CD8-positive, alpha-beta memory T cell (primary cell): ENCODE measurements around the gene HOXB1. TPM values are rescaled to one million over a fixed set of nuclear protein-coding genes. Genes with fewer than 3 reads are reported as not detected.

ENCODE experiments used
- CTCF ChIA-PET: fragments of 350-600 bp; sonication (Branson Sonifier 250); formaldehyde crosslinking; loops from one replicate; lab custom pipeline; 2021; ENCODE audit warnings: antibody characterized with exemption; lab: Charles Lee
- POLR2A ChIA-PET: fragments of 350-600 bp; sonication (Branson Sonifier 250); formaldehyde crosslinking; loops from one replicate; lab custom pipeline; 2021; ENCODE audit warnings: antibody characterized with exemption; lab: Charles Lee
- DNase-seq, 5 donors: peaks; one replicate each; pipeline versions ENCODE4 v3.0.0 to v3.0.0-alpha.2; 2020 to 2022; ENCODE audit warnings: mixed read lengths in 1 of 5
- H3K27ac ChIP-seq: one replicate; pipeline ENCODE4 v1.7.0; 2013; ENCODE audit warnings: low read depth, mild to moderate bottlenecking, low read length, moderate library complexity
- H3K27me3 ChIP-seq: 2 replicates; pipeline ENCODE4 v1.7.0; 2013; ENCODE audit warnings: low read length, mild to moderate bottlenecking; ENCODE audit not compliant: insufficient read depth, poor library complexity, severe bottlenecking
- H3K36me3 ChIP-seq: 2 replicates; pipeline ENCODE4 v1.7.0; 2013; ENCODE audit warnings: mild to moderate bottlenecking, low read length, moderate library complexity; ENCODE audit not compliant: insufficient read depth
- H3K4me1 ChIP-seq: 2 replicates; pipeline ENCODE4 v1.7.0; 2013; ENCODE audit warnings: mild to moderate bottlenecking, low read length, moderate library complexity; ENCODE audit not compliant: insufficient read depth
- H3K4me3 ChIP-seq: 2 replicates; pipeline ENCODE4 v1.7.0; 2013; ENCODE audit warnings: mild to moderate bottlenecking, low read length
- H3K9me3 ChIP-seq: 2 replicates; pipeline ENCODE4 v1.7.0; 2013; ENCODE audit warnings: mild to moderate bottlenecking, low read length
- H3K27ac Mint-ChIP-seq, 8 donors: one replicate each; pipeline ENCODE4 v1.8.0; 2020 to 2021; ENCODE audit warnings: mixed read lengths in 8 of 8, mild to moderate bottlenecking in 6 of 8, inconsistent platforms in 3 of 8, moderate library complexity in 3 of 8
- H3K27me3 Mint-ChIP-seq, 2 donors: one replicate each; pipeline ENCODE4 v1.8.0; 2020 to 2021; ENCODE audit warnings: mixed read lengths in 2 of 2, mild to moderate bottlenecking in 1 of 2, moderate library complexity in 1 of 2
- H3K36me3 Mint-ChIP-seq, 3 donors: one replicate each; pipeline ENCODE4 v1.8.0; 2020 to 2021; ENCODE audit warnings: mixed read lengths in 3 of 3, inconsistent platforms in 1 of 3, mild to moderate bottlenecking in 1 of 3
- H3K4me1 Mint-ChIP-seq, 3 donors: one replicate each; pipeline ENCODE4 v1.8.0; 2020 to 2021; ENCODE audit warnings: mixed read lengths in 3 of 3, inconsistent platforms in 1 of 3, mild to moderate bottlenecking in 1 of 3
- H3K4me3 Mint-ChIP-seq, 7 donors: one replicate each; pipeline ENCODE4 v1.8.0; 2020 to 2021; ENCODE audit warnings: mixed read lengths in 7 of 7, mild to moderate bottlenecking in 6 of 7, moderate library complexity in 4 of 7, inconsistent platforms in 2 of 7
- H3K9me3 Mint-ChIP-seq, 5 donors: one replicate each; pipeline ENCODE4 v1.8.0; 2020 to 2022; ENCODE audit warnings: mixed read lengths in 5 of 5, mild to moderate bottlenecking in 3 of 5, moderate library complexity in 2 of 5, inconsistent platforms in 1 of 5
- polyA plus RNA-seq: library from polyadenylated mRNA; unstranded; fragments of 300-500 nt; fragmentation: Illumina TruSeq; gene quantifications from one replicate; pipeline ENCODE4 v1.2.3, GENCODE V29; 2021
- total RNA-seq, 2 experiments: library from RNA; stranded (reverse); gene quantifications; one replicate each; pipeline ENCODE4 v1.2.3, GENCODE V29; 2021

HOXB1 gene
- total and polyA plus RNA-seq, 3 experiments from 2014 or later = not detected

DNA sequence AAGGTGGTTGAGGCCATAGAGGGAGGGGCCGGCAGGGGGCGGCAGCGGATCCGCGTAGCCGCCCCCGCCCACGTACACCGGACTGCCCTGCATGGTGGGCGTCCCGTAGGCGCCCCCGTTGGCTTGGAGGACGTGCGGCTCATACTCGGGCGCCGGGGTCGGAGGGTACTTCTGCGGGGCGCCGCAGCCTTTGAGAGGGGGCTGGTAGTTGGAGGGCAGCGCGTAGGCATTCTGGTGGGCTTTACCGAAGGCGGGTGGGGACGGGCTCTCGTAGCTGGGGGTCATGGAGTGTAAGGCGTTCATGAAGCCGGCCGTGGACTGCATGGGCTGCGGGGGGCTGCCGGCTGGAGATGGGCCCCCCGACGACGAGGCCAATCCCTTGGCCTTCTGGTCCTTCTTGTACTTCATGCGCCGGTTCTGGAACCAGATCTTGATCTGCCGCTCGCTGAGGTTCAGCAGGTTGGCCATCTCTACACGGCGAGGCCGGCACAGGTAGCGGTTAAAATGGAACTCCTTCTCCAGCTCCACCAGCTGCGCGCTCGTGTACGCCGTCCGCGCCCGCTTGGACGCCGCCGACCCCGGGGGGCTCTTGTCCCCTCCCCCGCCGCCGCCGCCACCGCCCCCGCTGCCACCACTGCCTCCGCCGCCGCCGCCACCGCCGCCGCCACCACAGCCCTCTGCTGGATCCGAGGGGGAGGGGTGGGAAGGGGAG is 19.8 kb upstream of the HOXB1 start:
- DNase-seq = peak in 1 of 5 donors; percentile 36
- no peaks in the 10 kb centered on the region for H3K9me3 Mint-ChIP-seq

DNA sequence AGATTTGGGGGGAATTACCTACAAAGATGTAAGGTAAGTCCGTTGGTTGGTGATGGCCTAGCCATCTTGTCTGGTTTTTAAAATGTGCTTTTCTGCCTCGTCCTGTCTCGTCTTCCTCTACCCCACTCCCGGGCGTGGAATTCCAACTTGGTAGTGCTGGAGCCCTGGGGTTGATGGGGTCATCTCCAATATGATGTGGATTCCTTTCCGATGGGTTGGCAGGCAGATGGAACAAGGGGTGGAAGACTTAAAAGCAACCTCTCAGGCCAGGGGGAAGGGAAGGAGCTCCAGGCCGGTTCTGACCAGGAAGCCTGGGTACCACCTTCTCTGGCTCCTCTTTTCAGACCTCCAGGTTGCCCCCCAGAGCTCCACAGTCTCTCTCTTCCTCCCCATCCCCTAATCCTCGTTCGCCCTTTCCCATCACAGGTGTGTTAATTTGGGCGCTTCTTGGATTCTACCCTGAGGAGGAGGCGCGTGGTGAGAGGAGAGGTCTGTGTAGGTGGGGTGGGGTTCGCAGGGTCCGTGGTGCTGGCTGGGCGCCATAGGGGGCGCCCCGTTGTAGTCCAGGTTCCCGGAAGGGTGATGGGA is 19.2 kb upstream of the HOXB1 start:
- ChIA-PET POLR2A (no interaction called here), CTCF (no interaction called here)
- Histone ChIP-seq H3K36me3 (no peaks in the 10 kb centered on the region), H3K4me1 (peaks cover 30% of the 10 kb centered on the region), H3K9me3 (no peaks in the 10 kb centered on the region), H3K4me3 (no peak overlapping the region), H3K27me3 (no peaks in the 10 kb centered on the region), H3K27ac (no peak overlapping the region)
- peak in 1 of 5 donors; percentile 39 for DNase-seq
- H3K4me3 Mint-ChIP-seq = no peak overlapping the region
- peaks cover 0 to 8% (median 5%) of the 10 kb centered on the region in 3 donors for H3K36me3 Mint-ChIP-seq
- peaks cover 0 to 2% of the 10 kb centered on the region in 2 donors for H3K27me3 Mint-ChIP-seq
- no peak overlapping the region for H3K27ac Mint-ChIP-seq
- H3K4me1 Mint-ChIP-seq = peaks cover 12 to 36% (median 13%) of the 10 kb centered on the region in 3 donors
- H3K9me3 Mint-ChIP-seq = no peaks in the 10 kb centered on the region

More for the DNA sequence above, 19.8 kb upstream of the HOXB1 start:
- no peaks in the 10 kb centered on the region for H3K9me3 ChIP-seq
- peaks cover 24% of the 10 kb centered on the region for H3K4me1 ChIP-seq
- ChIA-PET POLR2A (no interaction called here), CTCF (no interaction called here)
- H3K27ac ChIP-seq = no peak overlapping the region
- no peak overlapping the region for H3K4me3 ChIP-seq
- H3K27me3 ChIP-seq = no peaks in the 10 kb centered on the region
- H3K36me3 ChIP-seq = no peaks in the 10 kb centered on the region
- H3K36me3 Mint-ChIP-seq = peaks cover 0 to 8% (median 5%) of the 10 kb centered on the region in 3 donors
- peaks cover 11 to 35% (median 18%) of the 10 kb centered on the region in 3 donors for H3K4me1 Mint-ChIP-seq
- H3K27ac Mint-ChIP-seq = no peak overlapping the region
- peaks cover 3 to 5% of the 10 kb centered on the region in 2 donors for H3K27me3 Mint-ChIP-seq
- no peak overlapping the region for H3K4me3 Mint-ChIP-seq

DNA sequence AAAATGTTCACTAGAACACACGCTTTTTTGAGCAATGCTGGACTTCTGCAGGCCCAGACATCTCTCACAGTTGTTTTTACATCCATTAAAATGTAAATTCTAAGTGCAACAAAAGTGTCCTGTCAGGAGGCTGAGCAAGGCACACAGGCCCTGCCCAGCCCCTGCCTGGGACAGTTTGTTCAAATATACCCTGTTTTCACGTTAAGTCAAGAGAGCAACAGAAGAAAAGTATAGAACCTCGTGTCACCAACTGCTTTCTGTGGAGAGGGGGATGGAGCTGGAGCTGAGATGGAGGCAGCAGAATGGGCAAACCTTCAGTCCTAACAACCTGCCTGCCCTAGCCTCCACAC is 18.4 kb upstream of the HOXB1 start:
- H3K4me3 Mint-ChIP-seq = peak overlapping the region in 1 of 7 donors; percentile 11
- no peaks in the 10 kb centered on the region for H3K9me3 Mint-ChIP-seq
- peak overlapping the region in 1 of 8 donors; percentile 36 for H3K27ac Mint-ChIP-seq
- POLR2A ChIA-PET = interaction anchor here (0.9 kb wide), 1 partner anchor 12 kb away, joined by 3 read pairs; no protein-coding TSS in a partner anchor
- DNase-seq = no peak
- H3K36me3 Mint-ChIP-seq = peaks cover 0 to 8% (median 5%) of the 10 kb centered on the region in 3 donors
- peaks cover 0 to 2% of the 10 kb centered on the region in 2 donors for H3K27me3 Mint-ChIP-seq
- no peaks in the 10 kb centered on the region for H3K9me3 ChIP-seq
- H3K27me3 ChIP-seq = no peaks in the 10 kb centered on the region
- no peak overlapping the region for H3K4me3 ChIP-seq
- peak overlapping the region; percentile 92 for H3K27ac ChIP-seq
- H3K36me3 ChIP-seq = no peaks in the 10 kb centered on the region
- H3K4me1 Mint-ChIP-seq = peaks cover 12 to 41% (median 13%) of the 10 kb centered on the region in 3 donors
- CTCF ChIA-PET = interaction anchor here (1.7 kb wide), 1 partner anchor 44 kb away, joined by 3 read pairs; no protein-coding TSS in a partner anchor
- peaks cover 32% of the 10 kb centered on the region for H3K4me1 ChIP-seq

DNA sequence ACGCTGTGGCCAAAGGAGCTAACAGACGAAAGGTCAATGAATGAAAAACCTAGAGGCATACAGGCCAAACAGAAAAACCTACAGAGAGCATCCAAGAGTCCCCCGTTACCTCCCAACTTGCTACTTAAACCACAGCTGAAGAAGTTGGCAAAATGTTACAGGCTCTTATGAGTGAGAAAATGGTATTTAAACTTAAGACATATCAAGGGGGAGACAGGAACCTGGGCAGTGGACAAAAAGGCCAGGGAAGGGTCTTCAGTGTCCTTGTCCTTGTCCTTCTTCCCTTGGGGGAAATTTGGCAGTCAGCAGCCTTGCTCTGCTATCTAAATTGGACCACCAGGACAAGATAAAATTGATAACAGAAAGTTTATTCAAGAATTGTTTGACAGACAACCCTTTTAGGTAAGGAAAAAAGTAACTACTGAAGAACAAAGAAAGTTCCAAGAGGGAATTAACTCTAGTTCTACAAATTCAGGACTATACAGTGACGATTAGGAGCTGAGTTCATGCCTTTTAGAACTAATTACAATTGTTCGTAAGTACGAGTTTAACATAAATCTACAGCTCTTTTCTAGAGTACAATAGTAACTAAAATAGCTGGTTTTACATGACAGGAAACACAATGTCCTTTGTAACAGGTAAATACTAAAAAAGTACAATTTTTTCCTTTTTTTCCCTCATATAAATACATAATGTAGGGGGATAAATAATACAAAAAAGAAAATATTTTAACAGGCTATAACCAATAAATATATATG is 17.9 kb upstream of the HOXB1 start:
- DNase-seq = no peak
- Histone ChIP-seq H3K27ac (peak overlapping the region; percentile 92), H3K27me3 (no peaks in the 10 kb centered on the region), H3K4me1 (peaks cover 32% of the 10 kb centered on the region), H3K4me3 (peak overlapping the region; percentile 26), H3K36me3 (no peaks in the 10 kb centered on the region), H3K9me3 (no peaks in the 10 kb centered on the region)
- Mint-ChIP-seq H3K9me3 (no peaks in the 10 kb centered on the region), H3K27me3 (peaks cover 3 to 5% of the 10 kb centered on the region in 2 donors), H3K36me3 (peaks cover 0 to 12% (median 4%) of the 10 kb centered on the region in 3 donors), H3K4me3 (peak overlapping the region in 5 of 7 donors; percentile 18 to 69 (median 62)), H3K27ac (peak overlapping the region in 6 of 8 donors; percentile 12 to 84 (median 66)), H3K4me1 (peaks cover 15 to 45% (median 18%) of the 10 kb centered on the region in 3 donors)
- ChIA-PET CTCF (interaction anchor here (1.7 kb wide), 1 partner anchor 44 kb away, joined by 3 read pairs; no protein-coding TSS in a partner anchor), POLR2A (interaction anchor here (0.6 to 0.9 kb wide), 2 partner anchors 12 to 37 kb away, joined by 3 to 10 read pairs; no protein-coding TSS in a partner anchor)

DNA sequence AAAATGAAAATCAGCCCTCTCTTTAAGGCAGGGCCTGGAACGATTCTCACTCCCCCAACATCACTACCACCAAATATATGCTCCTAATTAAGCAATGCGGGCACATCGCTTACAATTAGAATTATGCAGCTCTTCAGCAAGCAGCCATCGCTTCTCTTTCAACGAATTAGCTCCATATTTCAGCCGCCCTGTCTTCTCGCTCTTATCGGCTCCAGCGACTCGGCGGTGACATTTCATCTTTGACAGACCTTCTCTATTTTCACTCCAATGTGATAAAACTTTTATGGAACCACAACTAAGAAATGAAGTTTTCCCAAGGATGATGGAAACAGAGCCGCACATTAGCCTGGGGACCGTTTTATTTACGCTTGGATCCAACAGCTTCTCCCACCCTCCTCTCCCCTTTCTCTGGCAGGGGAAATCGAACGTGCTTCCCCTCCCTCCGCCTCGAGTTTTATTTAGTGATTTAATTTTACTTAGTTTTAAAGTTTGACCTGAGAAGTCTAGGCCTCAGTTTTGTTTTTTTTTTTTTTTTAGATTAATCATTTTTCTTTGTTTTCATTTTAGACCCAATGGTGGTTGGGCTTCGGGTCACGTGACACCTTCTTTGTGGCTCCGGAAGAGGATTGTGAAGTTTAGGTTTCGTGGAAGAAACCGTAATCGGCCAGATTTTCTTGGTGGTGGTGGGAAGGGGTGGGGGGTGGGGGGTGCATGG is 17.2 kb upstream of the HOXB1 start:
- Histone ChIP-seq H3K4me3 (peak overlapping the region; percentile 29), H3K27ac (peak overlapping the region; percentile 92), H3K4me1 (peaks cover 32% of the 10 kb centered on the region), H3K27me3 (peaks cover under 1% of the 10 kb centered on the region), H3K36me3 (no peaks in the 10 kb centered on the region), H3K9me3 (no peaks in the 10 kb centered on the region)
- peak in 1 of 5 donors; percentile 52 for DNase-seq
- peaks cover 0 to 16% (median 4%) of the 10 kb centered on the region in 3 donors for H3K36me3 Mint-ChIP-seq
- H3K27ac Mint-ChIP-seq = peak overlapping the region in 7 of 8 donors; percentile 41 to 84 (median 58)
- peaks cover 3 to 5% of the 10 kb centered on the region in 2 donors for H3K27me3 Mint-ChIP-seq
- ChIA-PET CTCF (interaction anchor here (1.5 to 1.7 kb wide), 3 partner anchors 12 to 45 kb away, joined by 3 to 5 read pairs (median 4); partner anchors contain the start of gene HOXB5), POLR2A (interaction anchor here (0.6 kb wide), 2 partner anchors 16 to 37 kb away, joined by 3 to 10 read pairs; no protein-coding TSS in a partner anchor)
- peaks cover 15 to 46% (median 18%) of the 10 kb centered on the region in 3 donors for H3K4me1 Mint-ChIP-seq
- H3K9me3 Mint-ChIP-seq = no peaks in the 10 kb centered on the region
- peak overlapping the region in 6 of 7 donors; percentile 26 to 69 (median 50) for H3K4me3 Mint-ChIP-seq

DNA sequence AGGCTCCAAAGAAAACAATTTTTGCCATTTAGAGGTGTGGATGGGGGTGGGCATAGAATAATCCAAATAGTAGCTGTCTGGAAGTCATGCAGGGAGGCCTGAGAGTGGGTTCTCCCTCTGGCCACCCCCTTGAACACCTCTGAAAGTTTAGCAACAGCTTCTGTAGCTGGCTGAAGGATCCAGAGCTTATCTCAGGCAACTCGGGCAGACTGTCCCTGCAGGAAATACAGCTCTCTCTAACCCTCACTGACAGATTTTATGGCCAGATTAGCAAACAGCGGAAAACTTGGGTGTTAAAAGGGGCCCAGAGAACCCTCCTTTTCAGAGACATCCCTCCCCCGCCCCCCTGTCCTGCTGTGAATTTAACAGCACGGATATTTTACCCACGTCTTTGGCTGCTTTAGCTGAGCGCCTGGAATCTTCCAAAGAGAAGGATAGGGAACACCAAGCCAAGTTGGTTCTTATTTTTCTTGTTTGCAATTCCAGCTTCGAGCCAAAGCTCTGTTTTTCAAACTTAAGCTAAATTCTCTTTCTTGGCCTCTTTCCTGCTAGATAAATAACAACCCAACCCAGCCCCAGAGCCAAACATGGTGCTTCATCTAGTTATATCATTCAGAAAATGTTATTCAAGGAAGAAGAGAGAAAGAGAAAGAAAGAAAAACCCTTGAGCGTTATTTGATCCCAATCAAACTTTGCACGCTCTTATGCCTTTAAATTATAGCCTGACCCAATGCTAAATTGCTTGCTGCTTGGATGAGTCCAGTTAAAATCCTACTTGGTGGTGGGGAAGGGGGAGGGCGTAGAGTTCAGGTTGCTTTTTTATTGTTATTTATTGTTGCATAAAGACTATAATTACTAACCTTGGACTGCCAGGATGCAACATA is 16.4 kb upstream of the HOXB1 start:
- H3K4me3 ChIP-seq = peak overlapping the region; percentile 21
- ChIA-PET CTCF (interaction anchor here (0.6 to 1.6 kb wide), 3 partner anchors 13 to 51 kb away, joined by 3 to 5 read pairs (median 4); partner anchors contain the start of gene HOXB5), POLR2A (interaction anchor here (0.5 to 0.7 kb wide), 2 partner anchors 215 to 652 kb away, joined by 3 to 4 read pairs; no protein-coding TSS in a partner anchor)
- H3K27me3 ChIP-seq = peaks cover 4% of the 10 kb centered on the region
- Mint-ChIP-seq H3K27ac (peak overlapping the region in 5 of 8 donors; percentile 37 to 53 (median 47)), H3K36me3 (peaks cover 0 to 21% (median 1%) of the 10 kb centered on the region in 3 donors), H3K27me3 (peaks cover 7% of the 10 kb centered on the region in 2 donors), H3K9me3 (no peaks in the 10 kb centered on the region), H3K4me1 (peaks cover 21 to 51% (median 22%) of the 10 kb centered on the region in 3 donors), H3K4me3 (peak overlapping the region in 4 of 7 donors; percentile 23 to 66 (median 46))
- H3K36me3 ChIP-seq = no peaks in the 10 kb centered on the region
- peak overlapping the region; percentile 92 for H3K27ac ChIP-seq
- peak in 1 of 5 donors; percentile 30 for DNase-seq
- H3K9me3 ChIP-seq = no peaks in the 10 kb centered on the region
- peaks cover 32% of the 10 kb centered on the region for H3K4me1 ChIP-seq
